Suprapubic skin (tissue), 3 donors: ENCODE measurements around the gene SPCS2.

ENCODE experiments used
- CTCF ChIP-seq, 2 donors: fragments of 200-600 bp in 1 of 2; fragments of 450-650 bp in 1 of 2; sonication (generic) in 1 of 2; IDR thresholded peaks; one replicate each; pipeline ENCODE4 v1.5.1; 2016 to 2019; ENCODE audit warnings: antibody characterized with exemption in 2 of 2, mild to moderate bottlenecking in 1 of 2, moderate library complexity in 1 of 2
- EP300 ChIP-seq: sonication (generic); formaldehyde crosslinking; IDR thresholded peaks from one replicate; pipeline ENCODE4 v1.6.1; 2017; ENCODE audit warnings: antibody characterized with exemption
- POLR2A ChIP-seq, 2 donors: fragments of 450-650 bp; IDR thresholded peaks; one replicate each; pipeline ENCODE4 v1.6.1; 2017; ENCODE audit warnings: antibody characterized with exemption in 2 of 2, mild to moderate bottlenecking in 2 of 2, moderate library complexity in 2 of 2

DNA sequence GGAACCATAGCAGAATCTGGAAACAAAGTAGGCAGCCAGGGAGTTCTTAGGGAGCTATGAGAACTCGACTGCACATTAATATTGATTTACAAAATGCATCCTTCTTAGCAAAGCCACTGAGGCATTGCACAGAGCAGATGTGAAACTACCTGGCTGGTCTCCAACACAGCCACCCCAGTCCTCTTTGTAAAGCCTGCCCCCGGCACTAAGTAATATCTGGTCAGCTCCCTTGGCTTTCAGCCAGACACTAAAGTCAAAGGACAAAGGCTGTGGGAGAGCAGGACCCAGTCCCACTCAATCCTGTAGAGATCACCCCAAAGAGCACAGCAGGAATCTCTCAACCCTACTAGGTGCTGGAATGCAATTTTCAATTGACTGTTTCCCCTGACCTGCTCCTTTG, 13.0 kb upstream of the SPCS2 start:
- TF ChIP-seq POLR2A (IDR thresholded peaks at IDR 0.05) (no peak), CTCF (IDR thresholded peaks at IDR 0.05) (no peak), EP300 (no peak)
